ENCODE data around the gene STUM.

- TF ChIP-seq POLR2A (IDR thresholded peaks at IDR 0.05) (no peak), CTCF (IDR thresholded peaks at IDR 0.05) (no peak), POLR2AphosphoS5 (IDR thresholded peaks at IDR 0.05) (no peak), EP300 (IDR thresholded peaks at IDR 0.05) (no peak)
Observed at GRCh38 chr1:226643611-226644540, 95.3 kb downstream of the STUM start.

All from upper lobe of left lung (tissue), 4 donors.